SK-N-SH treated with all-trans-retinoic acid at 6 μM for 48 hours (cell line): ENCODE results near the gene MAB21L3.

Source experiments
- ARNTL ChIP-seq: fragments of 450-650 bp; formaldehyde crosslinking; IDR thresholded peaks from 2 replicates; pipeline ENCODE4 v1.5.0; 2020; ENCODE audit warnings: low read depth, mild to moderate bottlenecking, moderate library complexity, borderline replicate concordance
- CREB5 ChIP-seq: fragments of 250-450 bp; sonication (Bioruptor Pico); IDR thresholded peaks from 2 replicates; pipeline ENCODE4 v1.5.1; 2020; ENCODE audit warnings: low read depth, mild to moderate bottlenecking, moderate library complexity
- ISL1 ChIP-seq: fragments of 250-450 bp; sonication (Bioruptor Pico); IDR thresholded peaks from 2 replicates; pipeline ENCODE4 v2.1.2; 2022; ENCODE audit warnings: mild to moderate bottlenecking, moderate library complexity
- OSR1 ChIP-seq: fragments of 250-450 bp; sonication (Bioruptor Pico); IDR thresholded peaks from 2 replicates; pipeline ENCODE4 v1.8.0; 2022; ENCODE audit warnings: moderate library complexity, mild to moderate bottlenecking, inconsistent platforms
- PATZ1 ChIP-seq: fragments of 250-450 bp; sonication (Bioruptor Pico); IDR thresholded peaks from 2 replicates; pipeline ENCODE4 v1.8.0; 2020; ENCODE audit warnings: mild to moderate bottlenecking, moderate library complexity, borderline replicate concordance
- RARB ChIP-seq: fragments of 250-450 bp; sonication (Bioruptor Pico); IDR thresholded peaks from 2 replicates; pipeline ENCODE4 v1.8.0; 2021; ENCODE audit warnings: mild to moderate bottlenecking, moderate library complexity
- TCF4 ChIP-seq: fragments of 250-450 bp; sonication (Bioruptor Pico); IDR thresholded peaks from 2 replicates; pipeline ENCODE4 v1.8.0; 2021; ENCODE audit warnings: mild to moderate bottlenecking, moderate library complexity, borderline replicate concordance
- ZFP3 ChIP-seq: fragments of 250-450 bp; sonication (Bioruptor Pico); IDR thresholded peaks from 2 replicates; pipeline ENCODE4 v1.5.0; 2020; ENCODE audit warnings: mild to moderate bottlenecking, moderate library complexity
- ZFP30 ChIP-seq: fragments of 450-650 bp; formaldehyde crosslinking; IDR thresholded peaks from 2 replicates; pipeline ENCODE4 v1.5.0; 2022; ENCODE audit warnings: mild to moderate bottlenecking, moderate library complexity
- ZNF565 ChIP-seq: fragments of 450-650 bp; formaldehyde crosslinking; conservative IDR thresholded peaks from 2 replicates; pipeline ENCODE4 v1.5.0; 2020; ENCODE audit warnings: low read depth, mild to moderate bottlenecking, moderate library complexity
- TF ChIP-seq, protein P1 (sequence below): fragments of 250-450 bp; sonication (Bioruptor Pico); IDR thresholded peaks from 2 replicates; pipeline ENCODE4 v1.5.0; 2020; ENCODE audit warnings: mild to moderate bottlenecking, moderate library complexity
- TF ChIP-seq, protein P2 (sequence below): fragments of 250-450 bp; sonication (Bioruptor Pico); IDR thresholded peaks from 2 replicates; pipeline ENCODE4 v1.8.0; 2021; ENCODE audit warnings: low read depth, mild to moderate bottlenecking, moderate library complexity, borderline replicate concordance

- no peak for TF ChIP-seq PATZ1 (CRISPR knock-in tag)
- TF ChIP-seq ZNF565 (CRISPR knock-in tag), result no peak
- TF ChIP-seq CREB5 (CRISPR knock-in tag), result no peak
- TF ChIP-seq ARNTL (CRISPR knock-in tag), result no peak
- TF ChIP-seq OSR1 (CRISPR knock-in tag), result no peak
- TF ChIP-seq ZFP30, result no peak
- no peak for TF ChIP-seq TCF4
- TF ChIP-seq, protein P1, sequence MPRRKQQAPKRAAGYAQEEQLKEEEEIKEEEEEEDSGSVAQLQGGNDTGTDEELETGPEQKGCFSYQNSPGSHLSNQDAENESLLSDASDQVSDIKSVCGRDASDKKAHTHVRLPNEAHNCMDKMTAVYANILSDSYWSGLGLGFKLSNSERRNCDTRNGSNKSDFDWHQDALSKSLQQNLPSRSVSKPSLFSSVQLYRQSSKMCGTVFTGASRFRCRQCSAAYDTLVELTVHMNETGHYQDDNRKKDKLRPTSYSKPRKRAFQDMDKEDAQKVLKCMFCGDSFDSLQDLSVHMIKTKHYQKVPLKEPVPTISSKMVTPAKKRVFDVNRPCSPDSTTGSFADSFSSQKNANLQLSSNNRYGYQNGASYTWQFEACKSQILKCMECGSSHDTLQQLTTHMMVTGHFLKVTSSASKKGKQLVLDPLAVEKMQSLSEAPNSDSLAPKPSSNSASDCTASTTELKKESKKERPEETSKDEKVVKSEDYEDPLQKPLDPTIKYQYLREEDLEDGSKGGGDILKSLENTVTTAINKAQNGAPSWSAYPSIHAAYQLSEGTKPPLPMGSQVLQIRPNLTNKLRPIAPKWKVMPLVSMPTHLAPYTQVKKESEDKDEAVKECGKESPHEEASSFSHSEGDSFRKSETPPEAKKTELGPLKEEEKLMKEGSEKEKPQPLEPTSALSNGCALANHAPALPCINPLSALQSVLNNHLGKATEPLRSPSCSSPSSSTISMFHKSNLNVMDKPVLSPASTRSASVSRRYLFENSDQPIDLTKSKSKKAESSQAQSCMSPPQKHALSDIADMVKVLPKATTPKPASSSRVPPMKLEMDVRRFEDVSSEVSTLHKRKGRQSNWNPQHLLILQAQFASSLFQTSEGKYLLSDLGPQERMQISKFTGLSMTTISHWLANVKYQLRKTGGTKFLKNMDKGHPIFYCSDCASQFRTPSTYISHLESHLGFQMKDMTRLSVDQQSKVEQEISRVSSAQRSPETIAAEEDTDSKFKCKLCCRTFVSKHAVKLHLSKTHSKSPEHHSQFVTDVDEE, result no peak
- TF ChIP-seq RARB (CRISPR knock-in tag), result no peak
- no peak for TF ChIP-seq ISL1 (CRISPR knock-in tag)
- TF ChIP-seq, protein P2, sequence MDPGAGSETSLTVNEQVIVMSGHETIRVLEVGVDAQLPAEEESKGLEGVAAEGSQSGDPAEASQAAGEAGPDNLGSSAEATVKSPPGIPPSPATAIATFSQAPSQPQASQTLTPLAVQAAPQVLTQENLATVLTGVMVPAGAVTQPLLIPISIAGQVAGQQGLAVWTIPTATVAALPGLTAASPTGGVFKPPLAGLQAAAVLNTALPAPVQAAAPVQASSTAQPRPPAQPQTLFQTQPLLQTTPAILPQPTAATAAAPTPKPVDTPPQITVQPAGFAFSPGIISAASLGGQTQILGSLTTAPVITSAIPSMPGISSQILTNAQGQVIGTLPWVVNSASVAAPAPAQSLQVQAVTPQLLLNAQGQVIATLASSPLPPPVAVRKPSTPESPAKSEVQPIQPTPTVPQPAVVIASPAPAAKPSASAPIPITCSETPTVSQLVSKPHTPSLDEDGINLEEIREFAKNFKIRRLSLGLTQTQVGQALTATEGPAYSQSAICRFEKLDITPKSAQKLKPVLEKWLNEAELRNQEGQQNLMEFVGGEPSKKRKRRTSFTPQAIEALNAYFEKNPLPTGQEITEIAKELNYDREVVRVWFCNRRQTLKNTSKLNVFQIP (CRISPR knock-in tag), result no peak
- no peak for TF ChIP-seq ZFP3
Observed at GRCh38 chr1:116123837-116124533, 12.8 kb downstream of the MAB21L3 start.
